ENCODE data around the gene COTL1.

Gene COTL1

DNA sequence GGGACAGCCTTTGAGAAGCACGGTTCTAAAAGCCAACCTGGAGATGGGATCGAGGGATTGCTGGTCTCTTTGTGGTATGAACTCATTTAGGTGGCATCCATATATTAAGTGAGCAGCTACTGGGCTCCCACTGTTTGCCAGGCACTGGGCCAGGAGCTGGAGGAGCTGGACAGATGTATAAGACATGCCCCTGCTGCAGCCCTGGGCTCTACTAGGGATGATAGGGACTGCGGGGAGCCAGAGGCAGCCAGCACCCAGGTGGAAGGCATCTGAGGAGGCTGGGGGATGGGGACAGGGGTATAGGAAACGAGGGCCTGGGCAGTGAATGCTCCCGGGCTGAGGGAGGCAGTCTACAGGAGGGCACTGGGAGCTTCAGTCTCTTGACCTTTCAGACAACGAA, 60.4 kb downstream of the COTL1 start:
- Histone ChIP-seq H3K27ac (no peak overlapping the region), H3K4me3 (no peak overlapping the region)
- TF ChIP-seq, protein P1, sequence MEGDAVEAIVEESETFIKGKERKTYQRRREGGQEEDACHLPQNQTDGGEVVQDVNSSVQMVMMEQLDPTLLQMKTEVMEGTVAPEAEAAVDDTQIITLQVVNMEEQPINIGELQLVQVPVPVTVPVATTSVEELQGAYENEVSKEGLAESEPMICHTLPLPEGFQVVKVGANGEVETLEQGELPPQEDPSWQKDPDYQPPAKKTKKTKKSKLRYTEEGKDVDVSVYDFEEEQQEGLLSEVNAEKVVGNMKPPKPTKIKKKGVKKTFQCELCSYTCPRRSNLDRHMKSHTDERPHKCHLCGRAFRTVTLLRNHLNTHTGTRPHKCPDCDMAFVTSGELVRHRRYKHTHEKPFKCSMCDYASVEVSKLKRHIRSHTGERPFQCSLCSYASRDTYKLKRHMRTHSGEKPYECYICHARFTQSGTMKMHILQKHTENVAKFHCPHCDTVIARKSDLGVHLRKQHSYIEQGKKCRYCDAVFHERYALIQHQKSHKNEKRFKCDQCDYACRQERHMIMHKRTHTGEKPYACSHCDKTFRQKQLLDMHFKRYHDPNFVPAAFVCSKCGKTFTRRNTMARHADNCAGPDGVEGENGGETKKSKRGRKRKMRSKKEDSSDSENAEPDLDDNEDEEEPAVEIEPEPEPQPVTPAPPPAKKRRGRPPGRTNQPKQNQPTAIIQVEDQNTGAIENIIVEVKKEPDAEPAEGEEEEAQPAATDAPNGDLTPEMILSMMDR (IDR thresholded peaks at IDR 0.05), result no peak
- no peak for DNase-seq (ENCODE audit: low spot score)

DNA sequence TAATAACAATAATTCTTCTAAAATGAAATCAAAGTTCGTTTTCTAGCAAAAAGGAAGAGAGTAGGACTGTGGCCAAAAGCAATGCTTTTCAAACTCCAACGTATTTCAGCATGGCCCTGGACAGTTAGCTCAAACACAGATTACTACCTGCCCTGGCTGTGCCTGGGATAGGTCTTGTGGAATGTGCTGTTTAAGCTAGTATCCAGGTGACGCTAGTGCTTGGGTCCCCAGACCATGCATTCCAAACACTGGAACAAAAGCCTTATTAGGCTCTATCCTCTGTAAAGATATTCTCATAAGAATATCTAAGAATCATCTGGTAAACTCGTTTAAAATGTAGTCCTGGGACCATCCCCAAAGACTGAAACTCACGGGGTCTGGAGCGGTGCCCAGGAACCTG, 60.8 kb downstream of the COTL1 start:
- H3K4me3 ChIP-seq, result no peak overlapping the region
- no peak for DNase-seq (ENCODE audit: low spot score)
- no peak overlapping the region for H3K27ac ChIP-seq
- TF ChIP-seq, protein P1 (IDR thresholded peaks at IDR 0.05), result no peak

DNA sequence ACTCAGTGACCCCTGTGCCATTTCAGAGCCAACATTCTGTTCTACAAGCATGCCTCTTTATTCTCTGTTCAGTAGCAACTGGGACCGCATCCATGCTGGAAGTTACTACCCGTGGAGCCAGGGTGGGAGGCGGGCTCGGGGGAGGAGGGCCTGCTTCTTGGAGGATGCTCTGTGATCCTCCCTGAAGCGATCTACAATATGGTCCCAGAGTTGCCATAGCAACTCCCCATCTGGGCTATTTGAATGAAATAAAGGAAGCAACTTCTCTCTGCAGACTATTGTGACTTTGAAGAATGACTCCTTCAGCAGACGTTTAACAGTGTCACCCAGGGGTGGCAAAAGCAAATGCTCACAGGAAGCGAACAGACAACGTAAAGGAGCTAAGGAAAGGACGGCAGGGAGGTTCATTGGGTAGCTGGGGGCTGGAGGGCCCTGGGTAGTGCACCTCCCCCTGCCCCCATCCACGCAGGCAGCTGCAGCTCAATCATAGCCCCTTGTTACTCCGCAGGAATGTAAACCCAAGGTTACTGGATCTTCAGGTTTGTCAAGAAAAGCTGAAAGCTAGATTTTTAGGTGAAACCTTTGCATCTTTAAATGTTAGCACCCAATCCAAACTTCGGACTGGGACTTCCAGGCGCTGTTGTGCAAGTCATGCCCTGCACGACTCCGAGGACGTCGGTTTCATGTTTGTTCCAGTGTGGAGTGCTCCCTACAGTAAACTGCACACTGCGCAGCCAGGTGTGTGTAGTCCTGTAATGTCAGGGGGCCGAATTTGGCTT, 62.3 kb downstream of the COTL1 start:
- Histone ChIP-seq H3K4me3 (no peak overlapping the region), H3K27ac (no peak overlapping the region)
- TF ChIP-seq, protein P1 (IDR thresholded peaks at IDR 0.05), result no peak
- DNase-seq (ENCODE audit: low spot score), result no peak

DNA sequence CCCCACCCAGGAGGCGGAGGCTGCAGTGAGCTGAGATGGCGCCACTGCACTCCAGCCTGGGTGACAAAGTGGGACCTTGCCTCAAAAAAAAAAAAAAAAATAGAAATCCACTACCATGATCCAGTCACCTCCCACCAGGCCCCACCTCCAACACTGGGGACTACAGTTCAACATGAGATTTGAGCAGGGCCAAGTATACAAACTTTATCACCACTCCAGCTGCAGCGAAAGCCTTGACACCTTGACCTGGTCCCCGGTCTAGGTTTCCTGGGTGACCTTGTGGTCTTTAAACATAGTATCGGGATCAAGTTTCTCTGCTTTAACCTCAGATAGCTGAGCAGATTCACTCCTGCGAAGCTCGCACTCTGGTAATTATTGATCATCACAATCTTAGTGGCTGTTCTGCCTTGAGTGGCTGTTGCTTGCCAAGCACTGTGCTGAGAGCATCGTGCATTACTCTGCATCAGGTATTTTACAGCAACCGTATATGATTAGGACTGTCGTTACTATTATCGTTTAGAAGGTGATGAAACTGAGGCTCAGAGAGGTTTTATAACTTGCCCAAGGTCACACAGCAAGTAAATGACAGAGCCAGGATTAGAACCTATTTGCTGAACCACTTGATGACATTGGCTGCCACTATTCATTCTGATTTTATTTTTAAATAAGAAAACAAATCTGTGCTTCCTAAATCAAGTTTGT, 63.1 kb downstream of the COTL1 start:
- Histone ChIP-seq H3K27ac (no peak overlapping the region), H3K4me3 (no peak overlapping the region)
- TF ChIP-seq, protein P1 (IDR thresholded peaks at IDR 0.05), result no peak
- no peak for DNase-seq (ENCODE audit: low spot score)

DNA sequence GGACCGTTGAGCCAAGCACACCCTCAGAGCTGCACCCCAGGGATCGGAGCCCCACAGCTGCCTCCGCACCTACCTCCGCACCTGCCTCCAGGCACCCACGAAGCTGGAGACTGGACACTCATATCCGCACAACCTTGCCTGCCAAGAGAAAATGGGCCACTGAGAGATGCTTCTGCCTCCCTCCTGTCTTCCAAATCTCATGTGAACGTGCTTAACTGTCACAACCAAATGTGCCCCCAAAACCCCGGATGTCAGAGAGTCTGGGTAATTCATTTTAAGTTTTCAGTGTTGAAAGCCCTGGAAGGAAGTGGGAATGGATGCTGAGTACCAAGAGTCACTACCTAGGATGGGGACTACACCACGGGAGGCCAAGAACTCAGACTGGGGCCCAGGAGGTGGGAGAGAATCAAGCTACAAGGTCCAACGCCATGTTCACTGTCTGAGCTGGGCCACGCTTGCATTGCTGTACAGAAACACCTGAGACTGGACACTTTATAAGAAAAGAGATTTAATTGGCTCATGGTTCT, 63.9 kb downstream of the COTL1 start:
- DNase-seq (ENCODE audit: low spot score), result no peak
- Histone ChIP-seq H3K27ac (no peak overlapping the region), H3K4me3 (no peak overlapping the region)
- TF ChIP-seq, protein P1 (IDR thresholded peaks at IDR 0.05), result no peak

DNA sequence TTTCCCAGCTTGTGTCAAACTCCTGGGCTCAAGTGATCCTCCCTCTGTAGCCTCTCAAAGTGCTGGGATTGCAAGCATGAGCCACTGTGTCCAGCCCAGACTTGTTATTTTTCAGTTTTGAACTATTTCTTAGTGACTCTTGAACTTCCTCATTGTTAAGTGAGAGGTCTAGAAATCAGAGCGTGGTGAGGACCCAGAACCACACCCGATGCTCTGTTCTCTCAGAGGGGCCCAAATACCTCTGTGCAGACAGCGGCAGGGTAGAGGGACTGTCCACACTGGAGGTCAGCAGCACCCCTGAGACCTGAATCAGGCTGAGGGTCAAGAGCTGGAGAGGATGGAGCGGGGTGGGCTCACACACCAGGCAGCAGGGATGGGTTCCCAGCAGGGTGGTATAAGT, 65.7 kb downstream of the COTL1 start:
- TF ChIP-seq, protein P1 (IDR thresholded peaks at IDR 0.05), result no peak
- no peak for DNase-seq (ENCODE audit: low spot score)
- Histone ChIP-seq H3K4me3 (no peak overlapping the region), H3K27ac (no peak overlapping the region)
